ENCODE measurements around the gene HBZ. TPM values are rescaled to one million over a fixed set of nuclear protein-coding genes. Genes with fewer than 3 reads are reported as not detected.
"Not testable (repeated sequence)": the region's sequence is repeated elsewhere in the genome, so short reads cannot be mapped to it uniquely, and the experiment has no call there.

HBZ gene
- total and polyA plus RNA-seq, 7 donors, result 0.10 TPM; not detected in 6

DNA sequence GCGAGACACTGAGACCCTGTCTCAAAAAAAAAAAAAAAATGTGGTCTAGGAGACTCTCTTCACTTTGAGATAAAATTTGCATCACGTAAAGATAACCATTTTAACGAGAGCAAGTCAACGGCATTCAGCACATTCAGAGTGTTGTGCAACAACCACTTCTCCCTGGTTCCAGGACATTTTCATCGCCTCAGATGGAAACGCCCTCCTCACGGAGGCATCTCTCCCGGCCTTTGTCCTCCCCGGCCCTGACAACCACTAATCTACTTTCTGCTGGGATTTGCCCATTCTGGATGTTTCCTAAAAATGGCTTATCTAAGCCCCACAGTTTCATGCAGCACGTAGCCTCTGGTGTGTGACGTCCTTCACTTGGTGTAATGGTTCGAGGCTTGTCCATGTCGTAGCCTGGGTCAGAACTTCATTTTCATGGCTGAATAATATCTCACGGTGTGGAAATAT lies 7.6 kb upstream of the HBZ start:
- intact Hi-C loops (cut with DNase I), result no loop called here
- Histone ChIP-seq H3K4me3 (no peak overlapping the region), H3K27me3 (no peaks in the 10 kb centered on the region), H3K27ac (no peak overlapping the region), H3K9me3 (no peaks in the 10 kb centered on the region), H3K4me1 (no peaks in the 10 kb centered on the region), H3K36me3 (no peaks in the 10 kb centered on the region)
- no peak for DNase-seq
- 65 to 81% methylated on average over 14 of the region's 14 CpGs for WGBS, 2 donors
- TF ChIP-seq POLR2AphosphoS5 (IDR thresholded peaks at IDR 0.05) (no peak), POLR2A (IDR thresholded peaks at IDR 0.05) (no peak), EP300 (IDR thresholded peaks at IDR 0.05) (no peak)
- TF ChIP-seq, protein P1, sequence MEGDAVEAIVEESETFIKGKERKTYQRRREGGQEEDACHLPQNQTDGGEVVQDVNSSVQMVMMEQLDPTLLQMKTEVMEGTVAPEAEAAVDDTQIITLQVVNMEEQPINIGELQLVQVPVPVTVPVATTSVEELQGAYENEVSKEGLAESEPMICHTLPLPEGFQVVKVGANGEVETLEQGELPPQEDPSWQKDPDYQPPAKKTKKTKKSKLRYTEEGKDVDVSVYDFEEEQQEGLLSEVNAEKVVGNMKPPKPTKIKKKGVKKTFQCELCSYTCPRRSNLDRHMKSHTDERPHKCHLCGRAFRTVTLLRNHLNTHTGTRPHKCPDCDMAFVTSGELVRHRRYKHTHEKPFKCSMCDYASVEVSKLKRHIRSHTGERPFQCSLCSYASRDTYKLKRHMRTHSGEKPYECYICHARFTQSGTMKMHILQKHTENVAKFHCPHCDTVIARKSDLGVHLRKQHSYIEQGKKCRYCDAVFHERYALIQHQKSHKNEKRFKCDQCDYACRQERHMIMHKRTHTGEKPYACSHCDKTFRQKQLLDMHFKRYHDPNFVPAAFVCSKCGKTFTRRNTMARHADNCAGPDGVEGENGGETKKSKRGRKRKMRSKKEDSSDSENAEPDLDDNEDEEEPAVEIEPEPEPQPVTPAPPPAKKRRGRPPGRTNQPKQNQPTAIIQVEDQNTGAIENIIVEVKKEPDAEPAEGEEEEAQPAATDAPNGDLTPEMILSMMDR (IDR thresholded peaks at IDR 0.05), result no peak

DNA sequence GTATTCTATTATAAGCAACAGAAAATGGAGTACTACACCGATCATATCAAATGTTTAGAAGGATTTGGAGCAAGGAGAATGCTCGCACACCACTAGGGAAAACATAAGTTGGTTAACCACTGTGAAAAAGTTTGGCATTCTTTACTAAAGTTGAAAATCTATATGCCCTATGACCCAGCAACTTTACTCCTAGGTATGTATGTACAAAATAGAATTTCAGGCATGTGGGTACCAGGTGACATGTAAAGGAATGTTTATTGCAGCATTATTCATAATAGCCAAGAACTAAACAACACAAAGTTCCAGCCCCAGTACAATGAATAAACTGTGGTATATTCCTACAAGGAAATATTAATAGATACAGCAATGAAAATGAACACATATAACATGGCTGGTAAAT lies 5.8 kb upstream of the HBZ start:
- no peaks in the 10 kb centered on the region for H3K36me3 ChIP-seq
- 87 to 91% methylated on average over 2 of the region's 2 CpGs for WGBS, 2 donors
- no peak for DNase-seq
- no peaks in the 10 kb centered on the region for H3K9me3 ChIP-seq
- no peak overlapping the region for H3K4me3 ChIP-seq
- H3K27me3 ChIP-seq, result no peaks in the 10 kb centered on the region
- intact Hi-C loops (cut with DNase I), result no loop called here
- no peak overlapping the region for H3K27ac ChIP-seq
- H3K4me1 ChIP-seq, result no peaks in the 10 kb centered on the region
- TF ChIP-seq POLR2A (IDR thresholded peaks at IDR 0.05) (no peak), EP300 (IDR thresholded peaks at IDR 0.05) (no peak), POLR2AphosphoS5 (IDR thresholded peaks at IDR 0.05) (no peak)
- TF ChIP-seq, protein P1 (IDR thresholded peaks at IDR 0.05), result no peak

- intact Hi-C loops (cut with DNase I), result no loop called here
- Histone ChIP-seq H3K4me1 (peaks cover 0 to under 1% (median under 1%) of the 10 kb centered on the region in 4 donors), H3K9me3 (no peaks in the 10 kb centered on the region), H3K4me3 (no peak overlapping the region), H3K27ac (no peak overlapping the region), H3K36me3 (no peaks in the 10 kb centered on the region), H3K27me3 (peaks cover 0 to under 1% (median 0%) of the 10 kb centered on the region in 3 donors)
- no peak for DNase-seq
- 40 to 56% methylated on average over 9 of the region's 9 CpGs for WGBS, 2 donors
- TF ChIP-seq POLR2A (IDR thresholded peaks at IDR 0.05), result no peak
Observed at GRCh38 chr16:149024-149660, 3.3 kb upstream of the HBZ start.

- H3K9me3 ChIP-seq; H3K36me3 ChIP-seq; H3K4me3 ChIP-seq; intact Hi-C loops (cut with DNase I); DNase-seq; H3K27ac ChIP-seq: not testable (repeated sequence)
- Histone ChIP-seq H3K27me3 (peaks cover 10 to 39% (median 21%) of the 10 kb centered on the region in 3 donors), H3K4me1 (peaks cover 0 to 10% (median 10%) of the 10 kb centered on the region in 4 donors)
- WGBS, 2 donors, result 36 to 61% methylated on average over 4 of the region's 6 CpGs
Observed at GRCh38 chr16:153129-153521, 681 bp downstream of the HBZ start.

DNA sequence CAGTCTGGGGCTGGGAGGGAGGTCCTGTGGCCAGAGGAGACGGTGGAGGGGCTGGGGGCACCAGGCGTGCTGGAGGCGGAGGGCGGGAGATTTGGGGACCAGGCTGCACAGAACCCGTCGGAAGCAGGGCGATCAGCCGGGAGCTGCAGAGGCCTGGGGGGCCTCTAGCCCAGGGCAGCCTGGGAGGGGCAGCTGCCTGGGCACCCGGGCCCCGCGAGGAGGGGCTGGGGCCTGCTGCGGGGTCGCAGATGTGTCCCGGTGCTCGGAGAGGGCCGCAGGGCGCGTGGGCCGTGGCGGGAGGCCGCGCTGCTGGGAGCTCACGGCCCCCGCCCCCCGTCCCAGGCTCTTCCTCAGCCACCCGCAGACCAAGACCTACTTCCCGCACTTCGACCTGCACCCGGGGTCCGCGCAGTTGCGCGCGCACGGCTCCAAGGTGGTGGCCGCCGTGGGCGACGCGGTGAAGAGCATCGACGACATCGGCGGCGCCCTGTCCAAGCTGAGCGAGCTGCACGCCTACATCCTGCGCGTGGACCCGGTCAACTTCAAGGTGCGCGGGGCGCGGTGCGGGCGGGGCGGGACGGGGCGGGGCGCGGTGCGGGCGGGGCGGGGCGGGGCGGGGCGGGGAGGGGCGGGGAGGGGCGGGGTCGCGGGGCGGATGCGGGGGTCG lies 1.2 kb downstream of the HBZ start:
- H3K4me3 ChIP-seq; DNase-seq; H3K9me3 ChIP-seq; H3K36me3 ChIP-seq; H3K27ac ChIP-seq; intact Hi-C loops (cut with DNase I): not testable (repeated sequence)
- WGBS, 2 donors, result 0% methylated on average over 20 to 24 of the region's 74 CpGs
- peaks cover 0 to 10% (median 10%) of the 10 kb centered on the region in 4 donors for H3K4me1 ChIP-seq
- H3K27me3 ChIP-seq, result peaks cover 10 to 40% (median 21%) of the 10 kb centered on the region in 3 donors

DNA sequence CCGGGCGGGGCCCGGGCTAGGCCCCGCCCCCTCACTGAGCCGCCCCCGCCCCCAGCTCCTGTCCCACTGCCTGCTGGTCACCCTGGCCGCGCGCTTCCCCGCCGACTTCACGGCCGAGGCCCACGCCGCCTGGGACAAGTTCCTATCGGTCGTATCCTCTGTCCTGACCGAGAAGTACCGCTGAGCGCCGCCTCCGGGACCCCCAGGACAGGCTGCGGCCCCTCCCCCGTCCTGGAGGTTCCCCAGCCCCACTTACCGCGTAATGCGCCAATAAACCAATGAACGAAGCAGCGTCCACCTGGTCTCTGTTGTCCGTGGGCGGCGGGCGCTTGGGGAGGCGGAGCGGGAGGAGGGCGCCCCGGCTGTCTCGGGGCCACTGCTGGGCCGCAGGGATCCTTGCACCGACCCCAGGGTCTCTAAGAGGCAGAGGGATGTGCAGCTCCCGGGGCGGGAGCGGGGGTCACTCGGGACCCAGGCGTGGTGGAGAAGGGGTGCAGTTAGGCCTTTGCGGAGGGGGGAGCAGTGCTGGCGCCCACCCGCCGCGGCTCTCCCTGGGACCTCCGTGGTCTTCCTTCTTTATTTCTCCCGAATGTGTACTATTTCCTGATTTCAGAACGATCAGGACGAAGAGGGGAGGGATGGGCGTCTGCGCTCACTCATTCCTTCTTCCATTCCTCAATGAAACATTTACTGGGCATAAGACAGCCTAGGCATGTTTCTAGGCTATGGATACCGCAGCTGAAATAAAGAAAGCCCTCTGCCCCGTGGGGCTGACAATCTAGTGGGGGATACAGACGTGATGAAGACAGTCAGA lies 2.0 kb downstream of the HBZ start:
- TF ChIP-seq EP300 (IDR thresholded peaks at IDR 0.05) (no peak), POLR2AphosphoS5 (IDR thresholded peaks at IDR 0.05) (no peak), POLR2A (IDR thresholded peaks at IDR 0.05) (no peak)
- TF ChIP-seq, protein P1 (IDR thresholded peaks at IDR 0.05), result no peak
- intact Hi-C loops (cut with DNase I), result no loop called here
- Histone ChIP-seq H3K27ac (no peak overlapping the region), H3K36me3 (no peaks in the 10 kb centered on the region), H3K9me3 (no peaks in the 10 kb centered on the region), H3K4me3 (peak overlapping the region; percentile 11 to 44 (median 38)), H3K4me1 (peaks cover 0 to 10% (median 10%) of the 10 kb centered on the region in 4 donors), H3K27me3 (peaks cover 10 to 40% (median 21%) of the 10 kb centered on the region in 3 donors)
- WGBS, 2 donors, result 3 to 5% methylated on average over 53 to 58 of the region's 59 CpGs
- DNase-seq, result no peak

Measured in sigmoid colon (tissue), 7 donors.